Pancreas (tissue), 10 donors: ENCODE measurements around the gene UNC13A. TPM values are rescaled to one million over a fixed set of nuclear protein-coding genes. Genes with fewer than 3 reads are reported as not detected.

ENCODE experiments used
- ATAC-seq, 4 donors: fragments of 200-7000 bp; cut with Tn5 transposase; one replicate each; pipeline versions ENCODE4 v1.8.0 to v1.9.1; 2020; ENCODE audit warnings: mild to moderate bottlenecking in 4 of 4, moderate library complexity in 4 of 4
- DNase-seq, 6 donors: peaks; one replicate each; pipeline ENCODE4 v3.0.0-alpha.2; 2020
- FAIRE-seq: peaks from 2 replicates; lab custom pipeline; 2012; peaks lifted over from hg19 to GRCh38; lab: Jason Lieb, UNC
- H3K27ac ChIP-seq, 4 donors: fragments of 200-600 bp; sonication (generic); 1 replicate in 3 of 4; 2 replicates in 1 of 4; pipeline versions ENCODE4 v1.5.0 to v1.8.0; 2020
- H3K27me3 ChIP-seq, 4 donors: fragments of 200-600 bp; one replicate each; pipeline ENCODE4 v1.8.0; 2021
- H3K36me3 ChIP-seq, 3 donors: fragments of 200-600 bp; sonication (generic) in 1 of 3; one replicate each; pipeline versions ENCODE4 v1.5.0 to v1.8.0; 2020 to 2021
- H3K4me1 ChIP-seq, 3 donors: fragments of 200-600 bp; one replicate each; pipeline ENCODE4 v1.8.0; 2021
- H3K4me3 ChIP-seq, 4 donors: fragments of 200-600 bp; sonication (generic) in 2 of 4; one replicate each; pipeline versions ENCODE4 v1.5.0 to v1.8.0; 2020 to 2021
- H3K9me3 ChIP-seq, 4 donors: fragments of 200-600 bp; one replicate each; pipeline ENCODE4 v1.8.0; 2021
- WGBS, 2 donors: extraction: QIAGEN DNeasy Blood & Tissue Kit; methylation state at CpG; one replicate each; pipeline ENCODE4 v1.1.7; 2013; 5-methylcytosine and 5-hydroxymethylcytosine counted together
- intact Hi-C, 3 donors: fragments of 100-400 bp; cut with DNase I; formaldehyde crosslinking; loops; one replicate each; pipeline versions ENCODE4 v1.11.1 to v1.14.2; 2022
- polyA plus RNA-seq, 2 donors: library from polyadenylated mRNA; stranded (reverse); fragments of 200-250 nt; gene quantifications; one replicate each; pipeline ENCODE4 v1.2.3, GENCODE V29; 2013
- total RNA-seq, 6 donors: library from RNA; stranded (reverse); fragmentation: NEBNext Ultra II Directional in 4 of 6; extraction: Animal tissue kit (Norgen Biotek cat#: 25700) in 4 of 6; gene quantifications; one replicate each; pipeline versions ENCODE4 v1.2.1 to v1.2.4, GENCODE V29; 2021 to 2023
- TF ChIP-seq, protein P1 (sequence below), 4 donors: fragments of 200-600 bp; sonication (generic) in 3 of 4; IDR thresholded peaks; one replicate each; pipeline versions ENCODE4 v1.5.0 to v1.8.0; 2021; ENCODE audit warnings: antibody characterized with exemption in 4 of 4
- donor health status: healthy with polysubstance abuse.
- donor health status: DM: no; HTN: no; CAD: no; lungs with moderate emphysema.
- donor health status: DM: no; HTN: no; CAD: no.
- donor health status: control.
- donor health status: control.
- donor health status: Bipolar disorder and iron deficiency.
- donor health status: DM: yes; HTN: yes; CAD: no.
- donor health status: DM: no; HTN: no; CAD: no.
- donor health status: DM: no; HTN: no; CAD: no.
- donor health status: DM: yes; HTN: yes; CAD: no.

The UNC13A gene
- total and polyA plus RNA-seq, 8 donors, result 0.92 to 10.5 (median 2.2) TPM

DNA sequence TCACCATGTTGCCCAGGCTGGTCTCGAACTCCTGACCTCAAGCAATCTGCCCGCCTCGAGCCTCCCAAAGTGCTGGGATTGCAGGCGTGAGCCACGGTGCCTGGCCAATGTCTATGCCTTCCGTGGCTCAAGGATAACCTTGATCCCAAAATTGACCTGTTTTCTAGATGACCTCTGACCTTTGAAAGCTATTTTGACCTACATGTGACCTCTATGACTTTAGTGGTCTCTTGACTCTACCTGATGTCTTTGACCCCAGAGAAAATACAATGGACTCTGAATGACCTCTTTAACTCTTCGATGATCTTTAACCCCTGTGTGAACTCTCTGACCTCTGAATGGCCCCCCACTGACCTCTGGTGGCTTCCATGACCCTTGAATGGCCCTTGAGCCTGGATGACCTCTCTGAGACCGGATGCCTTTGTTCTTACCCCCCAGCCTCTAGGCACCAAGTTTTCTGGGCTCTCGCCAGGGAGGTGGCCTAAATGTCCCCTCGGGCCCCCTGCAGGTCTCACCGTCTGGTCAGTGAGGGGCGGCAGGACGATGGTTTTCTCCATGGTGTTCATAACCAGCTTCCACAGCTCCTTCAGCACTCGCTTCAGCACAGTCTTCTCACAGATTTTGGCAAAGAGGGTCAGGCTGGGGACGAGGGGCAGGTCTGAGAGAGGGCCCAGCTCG lies 63.7 kb downstream of the UNC13A start:
- intact Hi-C loops, result no loop called here
- no peak overlapping the region for H3K27ac ChIP-seq
- H3K4me1 ChIP-seq, result no peaks in the 10 kb centered on the region
- DNase-seq, result no peak
- H3K27me3 ChIP-seq, result no peaks in the 10 kb centered on the region
- no peak overlapping the region for H3K4me3 ChIP-seq
- H3K9me3 ChIP-seq, result no peaks in the 10 kb centered on the region
- H3K36me3 ChIP-seq, result no peaks in the 10 kb centered on the region
- ATAC-seq, result no peak
- TF ChIP-seq, protein P1, sequence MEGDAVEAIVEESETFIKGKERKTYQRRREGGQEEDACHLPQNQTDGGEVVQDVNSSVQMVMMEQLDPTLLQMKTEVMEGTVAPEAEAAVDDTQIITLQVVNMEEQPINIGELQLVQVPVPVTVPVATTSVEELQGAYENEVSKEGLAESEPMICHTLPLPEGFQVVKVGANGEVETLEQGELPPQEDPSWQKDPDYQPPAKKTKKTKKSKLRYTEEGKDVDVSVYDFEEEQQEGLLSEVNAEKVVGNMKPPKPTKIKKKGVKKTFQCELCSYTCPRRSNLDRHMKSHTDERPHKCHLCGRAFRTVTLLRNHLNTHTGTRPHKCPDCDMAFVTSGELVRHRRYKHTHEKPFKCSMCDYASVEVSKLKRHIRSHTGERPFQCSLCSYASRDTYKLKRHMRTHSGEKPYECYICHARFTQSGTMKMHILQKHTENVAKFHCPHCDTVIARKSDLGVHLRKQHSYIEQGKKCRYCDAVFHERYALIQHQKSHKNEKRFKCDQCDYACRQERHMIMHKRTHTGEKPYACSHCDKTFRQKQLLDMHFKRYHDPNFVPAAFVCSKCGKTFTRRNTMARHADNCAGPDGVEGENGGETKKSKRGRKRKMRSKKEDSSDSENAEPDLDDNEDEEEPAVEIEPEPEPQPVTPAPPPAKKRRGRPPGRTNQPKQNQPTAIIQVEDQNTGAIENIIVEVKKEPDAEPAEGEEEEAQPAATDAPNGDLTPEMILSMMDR (IDR thresholded peaks at IDR 0.05), result no peak
- 76 to 88% methylated on average over 16 of the region's 16 CpGs for WGBS, 2 donors
- FAIRE-seq, result no peak

DNA sequence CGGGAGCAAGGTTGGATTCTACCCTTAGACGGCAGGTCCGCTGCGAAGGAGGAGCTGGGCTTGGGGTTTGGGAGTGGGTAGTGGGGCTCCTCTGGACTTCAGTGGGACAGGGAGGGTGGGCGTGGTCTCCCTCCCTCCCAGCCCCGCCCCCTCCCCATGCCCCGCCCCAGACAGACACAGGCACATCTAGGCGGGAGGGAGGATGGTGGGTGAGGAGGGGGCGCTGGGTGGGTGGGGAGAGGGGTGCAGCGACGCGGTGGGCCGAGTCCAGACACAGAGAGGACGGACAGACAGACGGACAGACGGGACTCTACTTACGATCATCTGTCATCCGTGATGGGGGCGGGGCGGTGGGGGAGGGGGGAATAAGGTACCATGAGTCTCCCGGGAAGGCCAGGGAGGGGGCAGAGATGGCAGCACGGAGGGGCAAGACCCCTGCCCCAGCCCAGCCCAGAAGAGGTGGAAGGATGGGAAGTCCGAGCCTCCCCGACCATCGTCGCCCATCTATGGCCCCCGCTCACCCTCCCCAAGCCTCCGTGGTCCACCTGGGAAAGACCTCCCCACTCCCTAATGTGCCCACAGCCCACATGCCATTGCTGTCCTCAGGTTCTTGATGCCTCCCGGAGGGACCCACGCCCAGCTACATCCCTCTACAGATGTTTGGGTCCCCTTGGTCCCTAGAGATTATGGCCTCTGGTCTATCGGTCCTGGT lies 64.8 kb downstream of the UNC13A start:
- no peak for ATAC-seq
- TF ChIP-seq, protein P1 (IDR thresholded peaks at IDR 0.05), result no peak
- Histone ChIP-seq H3K36me3 (no peaks in the 10 kb centered on the region), H3K4me3 (no peak overlapping the region), H3K4me1 (no peaks in the 10 kb centered on the region), H3K27me3 (no peaks in the 10 kb centered on the region), H3K9me3 (no peaks in the 10 kb centered on the region), H3K27ac (no peak overlapping the region)
- no peak for DNase-seq
- intact Hi-C loops, result no loop called here
- FAIRE-seq, result no peak
- 82 to 84% methylated on average over 27 to 31 of the region's 31 CpGs for WGBS, 2 donors

DNA sequence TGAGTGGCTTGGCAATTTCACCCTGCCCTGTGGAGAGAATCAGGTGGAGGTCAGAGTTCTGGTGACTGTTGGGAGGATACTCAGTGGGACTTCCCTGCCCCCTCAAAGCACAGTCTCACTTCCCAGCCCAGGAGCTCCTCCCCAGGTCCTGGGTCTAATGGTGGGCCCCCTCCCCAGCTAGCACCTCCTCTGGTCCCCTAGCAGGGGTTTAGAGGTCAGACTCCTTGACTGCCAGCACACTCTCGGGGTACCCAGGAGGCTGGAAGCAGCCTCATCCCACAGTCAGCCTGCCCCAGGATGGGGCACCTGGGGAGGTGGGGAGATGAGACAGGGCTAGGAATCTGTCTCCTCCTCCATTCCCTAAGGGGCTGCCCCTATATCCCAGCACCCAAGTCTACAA lies 67.5 kb downstream of the UNC13A start:
- FAIRE-seq (no peak), ATAC-seq (no peak), DNase-seq (no peak)
- intact Hi-C loops, result no loop called here
- WGBS, 2 donors, result 83 to 87% methylated on average over 1 of the region's 1 CpG
- Histone ChIP-seq H3K27me3 (peaks cover 0 to 12% (median 1%) of the 10 kb centered on the region in 4 donors), H3K36me3 (no peaks in the 10 kb centered on the region), H3K9me3 (no peaks in the 10 kb centered on the region), H3K27ac (no peak overlapping the region), H3K4me1 (no peaks in the 10 kb centered on the region), H3K4me3 (no peak overlapping the region)
- TF ChIP-seq, protein P1 (IDR thresholded peaks at IDR 0.05), result no peak

DNA sequence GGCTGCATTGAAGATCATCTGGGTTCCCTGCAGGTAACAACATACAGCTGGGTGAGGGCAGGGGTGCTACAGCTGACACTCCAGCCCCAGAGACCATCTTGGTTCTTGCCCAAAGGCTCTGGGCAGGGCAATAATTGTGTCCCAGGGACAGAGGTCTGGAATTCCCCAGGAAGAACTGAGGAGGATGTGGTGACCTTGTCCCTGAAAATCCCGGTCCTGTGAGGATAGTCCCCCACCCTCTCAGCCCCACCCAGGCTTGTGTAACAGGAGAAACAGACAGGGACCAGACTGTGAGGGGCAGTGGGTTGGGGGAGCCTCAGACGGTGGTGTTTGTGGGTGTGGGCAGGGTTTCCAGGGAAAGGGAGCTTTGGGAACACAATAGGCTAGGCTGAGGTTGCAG lies 69.2 kb downstream of the UNC13A start:
- FAIRE-seq (no peak), ATAC-seq (peak in 1 of 4 donors; percentile 48), DNase-seq (no peak)
- no peaks in the 10 kb centered on the region for H3K4me1 ChIP-seq
- H3K36me3 ChIP-seq, result no peaks in the 10 kb centered on the region
- H3K27ac ChIP-seq, result no peak overlapping the region
- no peak overlapping the region for H3K4me3 ChIP-seq
- intact Hi-C loops, result no loop called here
- H3K27me3 ChIP-seq, result peaks cover 0 to 13% (median 2%) of the 10 kb centered on the region in 4 donors
- H3K9me3 ChIP-seq, result no peaks in the 10 kb centered on the region
- TF ChIP-seq, protein P1 (IDR thresholded peaks at IDR 0.05), result no peak
- 8 to 16% methylated on average over 2 of the region's 2 CpGs for WGBS, 2 donors
